GM20000 (cell line): ENCODE data around the gene CYP11A1.

Experiments
- DNase-seq: peaks from one replicate; pipeline ENCODE4 v3.0.0; 2012; ENCODE audit warnings: low spot score
- CTCF ChIP-seq: IDR thresholded peaks from 2 replicates; pipeline ENCODE4 v1.5.1; 2012; ENCODE audit warnings: mild to moderate bottlenecking, control low read depth; ENCODE audit errors: extremely low read depth, missing control alignments

The CYP11A1 gene

GRCh38 chr15:74343127-74343796 is 24.2 kb downstream of the CYP11A1 start:
- no peak for TF ChIP-seq CTCF
- no peak for DNase-seq

- DNase-seq, result no peak
- no peak for TF ChIP-seq CTCF
These were observed 27.3 kb downstream of the CYP11A1 start for GRCh38 chr15:74340150-74340549.

- TF ChIP-seq CTCF, result no peak
- no peak for DNase-seq
These were observed 28.1 kb downstream of the CYP11A1 start for GRCh38 chr15:74339371-74339770.

GRCh38 chr15:74338676-74339075 is 28.8 kb downstream of the CYP11A1 start:
- no peak for TF ChIP-seq CTCF
- no peak for DNase-seq

GRCh38 chr15:74337607-74338211 is 29.7 kb downstream of the CYP11A1 start:
- no peak for DNase-seq
- TF ChIP-seq CTCF, result no peak

- no peak for TF ChIP-seq CTCF
- DNase-seq, result no peak
These were observed 30.3 kb downstream of the CYP11A1 start for GRCh38 chr15:74337146-74337545.

GRCh38 chr15:74336061-74337005 is 31.1 kb downstream of the CYP11A1 start:
- TF ChIP-seq CTCF, result no peak
- no peak for DNase-seq
